Astrocyte of the spinal cord (primary cell): ENCODE data around the gene RBFOX2.
A peak's percentile ranks its signal among the peaks of the same experiment; 100 is the strongest.

Experiments used
- DNase-seq: peaks from one replicate; pipeline ENCODE4 v3.0.0; 2011; ENCODE audit warnings: low read depth, low spot score
- H3K4me3 ChIP-seq: 2 replicates; pipeline ENCODE4 v1.5.1; 2011; ENCODE audit warnings: low read depth, mild to moderate bottlenecking, low read length, moderate library complexity
- CTCF ChIP-seq: IDR thresholded peaks from 2 replicates; pipeline ENCODE4 v1.5.1; 2012; ENCODE audit warnings: low read depth, mild to moderate bottlenecking, low read length, inconsistent platforms
- in situ Hi-C: cut with HindIII; loops from 2 replicates; pipeline ENCODE4 v1.10.0; 2017; ENCODE audit warnings: low sequenced_read_pairs

The RBFOX2 gene

GRCh38 chr22:35841907-35842518, 186.6 kb downstream of the RBFOX2 start:
- no peak overlapping the region for H3K4me3 ChIP-seq
- no peak for TF ChIP-seq CTCF
- DNase-seq = no peak
- in situ Hi-C loops = no loop called here

GRCh38 chr22:35840302-35840739, 188.3 kb downstream of the RBFOX2 start:
- DNase-seq = peak; percentile 97
- in situ Hi-C loops = no loop called here
- TF ChIP-seq CTCF = no peak
- H3K4me3 ChIP-seq = peak overlapping the region; percentile 81

GRCh38 chr22:35839841-35840301, 188.8 kb downstream of the RBFOX2 start:
- DNase-seq = peak; percentile 59
- in situ Hi-C loops = no loop called here
- TF ChIP-seq CTCF = no peak
- peak overlapping the region; percentile 81 for H3K4me3 ChIP-seq

GRCh38 chr22:35838855-35839576, 189.6 kb downstream of the RBFOX2 start:
- in situ Hi-C loops = no loop called here

GRCh38 chr22:35837101-35837727, 191.4 kb downstream of the RBFOX2 start:
- DNase-seq = peak; percentile 9
- peak overlapping the region; percentile 31 for H3K4me3 ChIP-seq
- in situ Hi-C loops = no loop called here
- no peak for TF ChIP-seq CTCF

More at GRCh38 chr22:35838855-35839576, 189.6 kb downstream of the RBFOX2 start:
- peak; percentile 57 for TF ChIP-seq CTCF
- H3K4me3 ChIP-seq = peak overlapping the region; percentile 81
- peak; percentile 79 for DNase-seq

GRCh38 chr22:35835998-35836691, 192.5 kb downstream of the RBFOX2 start:
- TF ChIP-seq CTCF = no peak
- in situ Hi-C loops = no loop called here
- peak overlapping the region; percentile 40 for H3K4me3 ChIP-seq
- peak; percentile 86 for DNase-seq
